Motor neuron (in vitro differentiated cells): ENCODE data around the gene LMCD1. TPM values are rescaled to one million over a fixed set of nuclear protein-coding genes. Genes with fewer than 3 reads are reported as not detected.

Source experiments
- ATAC-seq, 8 experiments: fragments of 200-7000 bp; cut with Tn5 transposase; replicated peaks in 6 of 8; 2 replicates each; pipeline ENCODE4 v1.8.0; 2021; ENCODE audit warnings: mild to moderate bottlenecking in 8 of 8, moderate library complexity in 8 of 8
- H3K27ac ChIP-seq, 2 donors: fragments of 250-450 bp; sonication (Bioruptor Pico); 2 replicates each; pipeline ENCODE4 v1.9.0; 2021; ENCODE audit warnings: antibody characterized with exemption in 2 of 2, mild to moderate bottlenecking in 2 of 2, moderate library complexity in 1 of 2
- H3K4me1 ChIP-seq, 2 donors: fragments of 250-450 bp; sonication (Bioruptor Pico); replicated peaks in 1 of 2; 2 replicates each; pipeline ENCODE4 v1.6.1; 2021; ENCODE audit warnings: antibody characterized with exemption in 2 of 2, mild to moderate bottlenecking in 2 of 2, moderate library complexity in 1 of 2
- H3K4me3 ChIP-seq, 5 donors: fragments of 250-450 bp; sonication (Bioruptor Pico); 2 replicates each; pipeline ENCODE4 v1.9.0; 2021; ENCODE audit warnings: antibody characterized with exemption in 5 of 5, mild to moderate bottlenecking in 5 of 5, moderate library complexity in 4 of 5
- WGBS, 10 experiments: fragments of 450-650 bp; shearing (Covaris generic); methylation state at CpG; one replicate each; pipeline ENCODE4 v1.0.0; 2022; 5-methylcytosine and 5-hydroxymethylcytosine counted together
- in situ Hi-C, 9 experiments: fragments of 400-800 bp; cut with MboI; loops; one replicate each; pipeline ENCODE4 v1.15.0; 2021; ENCODE audit warnings: low sequenced_read_pairs in 9 of 9, low pct_unique_long_range_greater_than_20kb in 2 of 9; ENCODE audit not compliant: unreplicated experiment in 9 of 9
- total RNA-seq, 8 experiments: library from RNA; unstranded; fragments of 300-600 nt; gene quantifications; 2 replicates each; pipeline versions ENCODE4 v1.2.3 to v1.2.4, GENCODE V29; 2022

Gene LMCD1
- total RNA-seq, 8 experiments from 2014 or later, result 1.8 to 57.1 (median 5.3) TPM

DNA sequence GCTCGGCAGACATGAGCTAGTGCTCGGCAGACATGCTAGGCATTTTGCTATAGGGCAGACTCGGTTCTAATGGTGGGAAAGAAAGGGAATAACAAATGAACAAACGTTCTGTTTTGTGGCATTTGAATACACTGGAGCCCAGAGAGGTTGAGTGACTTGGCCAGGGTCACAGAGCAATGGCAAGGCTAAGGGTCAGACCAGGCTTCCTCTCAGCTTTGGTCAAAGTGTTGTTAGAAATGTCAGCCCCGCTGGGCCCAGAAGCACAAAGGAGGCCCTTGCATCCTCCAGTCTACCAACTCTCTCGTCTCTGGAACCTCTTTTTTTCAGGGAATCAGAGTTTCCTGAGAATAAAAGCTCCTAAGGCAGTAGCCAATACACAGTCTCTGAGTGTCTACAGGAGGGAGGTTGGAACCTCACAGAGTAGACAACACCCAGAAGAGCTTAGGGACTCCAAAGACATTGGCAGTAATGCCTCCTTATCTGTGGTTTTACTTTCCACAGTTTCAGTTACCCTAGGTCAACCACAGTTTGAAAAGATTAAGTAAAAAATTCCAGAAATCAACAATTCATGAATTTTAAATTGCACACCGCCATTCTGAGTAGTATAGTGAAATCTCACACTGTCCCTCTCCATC is 95.7 kb downstream of the LMCD1 start:
- ATAC-seq, result peak in 2 of 8 experiments; percentile 44 to 49
- in situ Hi-C loops, result no loop called here
- WGBS, 10 experiments, result 33 to 100% (median 77%) methylated on average over 1 to 5 of the region's 7 CpGs; no CpG with 5 or more reads in 2 of the 10 experiments
- Histone ChIP-seq H3K4me1 (peaks cover 0 to 3% of the 10 kb centered on the region in 2 donors), H3K27ac (no peak overlapping the region), H3K4me3 (no peak overlapping the region)

DNA sequence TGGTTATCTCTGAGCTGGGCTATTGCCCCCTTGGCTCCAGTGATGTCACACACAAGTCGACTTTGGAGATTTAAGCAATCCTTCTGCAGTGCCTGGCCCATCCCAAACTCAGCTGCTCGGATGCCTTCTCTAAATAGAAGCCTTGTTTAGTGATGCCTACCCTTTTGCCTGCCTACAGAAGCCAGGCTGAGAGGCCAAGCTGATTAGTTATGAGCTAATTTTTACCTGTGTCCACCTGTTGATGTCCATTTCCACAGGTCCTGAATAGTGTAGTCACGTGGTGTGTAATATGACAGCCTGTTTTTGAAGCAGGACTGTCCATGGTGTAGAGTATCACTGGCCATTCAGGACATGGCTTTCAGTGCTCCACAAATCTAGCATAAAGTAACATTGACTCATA is 97.5 kb downstream of the LMCD1 start:
- in situ Hi-C loops, result no loop called here
- no peak for ATAC-seq
- Histone ChIP-seq H3K4me1 (no peaks in the 10 kb centered on the region), H3K27ac (no peak overlapping the region), H3K4me3 (no peak overlapping the region)
- 0 to 100% (median 65%) methylated on average over 1 to 3 of the region's 3 CpGs; no CpG with 5 or more reads in 4 of the 10 experiments for WGBS, 10 experiments

DNA sequence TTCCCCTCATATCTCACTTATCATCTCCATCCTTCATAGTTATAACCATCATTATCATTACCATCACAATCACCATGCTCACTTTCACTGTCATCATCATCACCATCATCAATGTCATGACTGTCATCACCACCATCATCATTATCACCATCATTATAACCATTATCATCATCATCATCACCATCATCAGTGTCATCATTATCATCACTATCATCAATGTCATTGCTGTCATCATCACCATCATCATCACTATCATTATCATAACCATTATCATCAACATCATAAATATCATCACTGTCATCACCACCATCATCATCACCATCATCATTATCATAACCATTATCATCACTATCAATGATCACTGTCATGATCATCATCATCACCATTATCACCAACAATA is 98.8 kb downstream of the LMCD1 start:
- Histone ChIP-seq H3K4me1 (no peaks in the 10 kb centered on the region), H3K4me3 (no peak overlapping the region), H3K27ac (no peak overlapping the region)
- in situ Hi-C loops, result loop anchor here in 5 of 9 experiments (25.0 kb wide), 2 partner anchors 163 to 288 kb away; no protein-coding TSS in a partner anchor
- no peak for ATAC-seq

DNA sequence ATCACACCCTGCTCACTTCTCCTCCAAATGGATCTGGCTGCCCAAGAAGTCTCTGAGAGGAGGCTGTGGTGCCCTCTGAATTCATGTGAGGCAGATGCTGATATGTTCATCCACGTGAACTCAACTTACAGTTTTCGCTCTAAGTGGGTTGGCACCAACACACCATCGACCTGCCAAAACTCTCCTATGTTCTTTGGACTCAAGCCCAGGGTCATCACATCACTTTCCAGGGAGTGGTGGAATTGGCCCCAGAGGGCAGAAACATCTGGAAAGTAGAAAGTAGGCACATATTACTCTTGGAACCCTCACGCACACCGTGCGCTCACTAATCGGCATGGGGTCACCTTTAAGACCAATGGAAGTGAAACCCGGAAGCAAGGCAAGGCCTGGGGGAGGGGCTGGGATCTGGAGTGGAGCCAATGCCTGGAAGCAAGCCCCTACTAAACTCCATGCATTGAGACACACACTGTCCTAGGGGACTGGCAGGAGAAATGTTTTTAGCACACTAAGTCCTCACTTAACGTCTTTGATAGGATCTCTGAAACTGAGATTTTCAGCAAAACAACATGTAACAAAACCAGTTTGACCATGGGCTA is 101.6 kb downstream of the LMCD1 start:
- Histone ChIP-seq H3K27ac (no peak overlapping the region), H3K4me1 (peaks cover 3 to 7% of the 10 kb centered on the region in 2 donors), H3K4me3 (no peak overlapping the region)
- 7 to 93% (median 83%) methylated on average over 1 to 6 of the region's 9 CpGs; no CpG with 5 or more reads in 1 of the 10 experiments for WGBS, 10 experiments
- in situ Hi-C loops, result loop anchor here in 5 of 9 experiments (25.0 kb wide), 2 partner anchors 166 to 291 kb away; no protein-coding TSS in a partner anchor
- ATAC-seq, result no peak

DNA sequence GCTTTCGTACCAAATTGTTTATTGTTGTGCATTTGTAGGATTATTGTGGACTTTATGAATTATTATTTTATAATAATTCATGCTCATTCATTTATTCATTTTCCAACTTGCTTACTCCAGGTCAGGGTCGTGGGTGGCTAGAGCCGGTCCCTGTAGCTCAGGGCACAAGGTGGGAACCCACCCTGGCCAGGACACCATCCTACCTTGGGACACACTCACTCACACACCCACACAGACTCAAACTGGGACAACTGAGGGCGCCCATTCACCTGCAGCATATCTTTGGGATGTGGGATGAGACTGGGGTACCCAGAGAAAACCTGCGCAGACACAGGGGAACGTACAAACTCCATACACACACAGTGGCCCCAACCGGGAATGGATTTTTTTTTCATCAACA is 102.4 kb downstream of the LMCD1 start:
- no peak overlapping the region for H3K4me3 ChIP-seq
- in situ Hi-C loops, result loop anchor here in 5 of 9 experiments (25.0 kb wide), 2 partner anchors 167 to 292 kb away; no protein-coding TSS in a partner anchor
- peaks cover 3 to 11% of the 10 kb centered on the region in 2 donors for H3K4me1 ChIP-seq
- ATAC-seq, result no peak
- 80 to 100% (median 93%) methylated on average over 1 to 7 of the region's 7 CpGs; no CpG with 5 or more reads in 1 of the 10 experiments for WGBS, 10 experiments
- no peak overlapping the region for H3K27ac ChIP-seq

DNA sequence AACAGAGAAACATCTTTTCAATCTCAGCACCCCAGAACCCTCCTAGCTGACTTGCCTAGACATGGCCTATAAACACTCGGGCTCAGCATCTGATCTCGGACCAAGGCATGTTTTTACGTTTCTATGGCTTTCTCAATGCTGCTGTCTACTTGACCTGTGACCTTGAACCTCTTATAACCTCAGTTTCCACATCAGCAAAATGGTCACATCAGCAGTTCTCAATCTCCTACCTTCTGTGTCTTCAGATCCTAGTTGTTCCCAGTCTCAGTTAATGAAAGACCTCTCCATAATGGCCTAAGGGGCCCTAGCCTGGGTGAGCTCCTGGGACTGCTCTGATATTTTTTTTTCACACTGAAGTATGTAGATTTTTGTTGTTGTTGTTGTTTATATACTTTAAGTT is 103.4 kb downstream of the LMCD1 start:
- Histone ChIP-seq H3K27ac (no peak overlapping the region), H3K4me3 (no peak overlapping the region), H3K4me1 (peaks cover 3 to 15% of the 10 kb centered on the region in 2 donors)
- ATAC-seq, result no peak
- WGBS, 10 experiments, result 77 to 100% (median 90%) methylated on average over 1 to 3 of the region's 3 CpGs; no CpG with 5 or more reads in 1 of the 10 experiments
- in situ Hi-C loops, result loop anchor here in 5 of 9 experiments (25.0 kb wide), 2 partner anchors 168 to 293 kb away; no protein-coding TSS in a partner anchor

DNA sequence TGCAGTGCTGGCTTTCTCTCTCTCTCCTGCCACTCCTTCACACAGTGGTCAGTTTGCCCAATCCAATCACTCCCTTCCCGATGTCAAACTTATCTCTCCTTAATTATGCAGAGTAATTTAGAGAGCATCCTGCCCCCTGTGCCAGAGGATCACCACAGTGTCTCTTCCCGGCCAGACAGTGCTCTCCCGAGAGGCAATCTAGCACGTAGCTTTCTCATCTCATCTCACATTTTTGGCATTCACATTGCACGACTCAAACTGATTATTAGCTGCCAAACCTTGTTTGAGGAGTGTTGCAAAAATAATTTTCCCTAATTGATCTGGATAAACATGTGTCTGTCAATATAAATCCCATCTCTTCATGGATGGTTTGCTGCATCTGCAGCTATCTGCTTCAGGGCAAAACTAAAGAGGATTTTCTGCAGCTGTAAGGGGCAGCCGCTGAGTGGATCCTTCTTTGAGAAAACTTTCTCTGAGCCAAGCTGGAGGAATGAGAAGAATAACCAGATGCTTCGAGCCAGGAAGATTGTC is 105.1 kb downstream of the LMCD1 start:
- Histone ChIP-seq H3K27ac (no peak overlapping the region), H3K4me1 (peaks cover 10 to 23% of the 10 kb centered on the region in 2 donors), H3K4me3 (no peak overlapping the region)
- no peak for ATAC-seq
- WGBS, 10 experiments, result 0 to 93% (median 77%) methylated on average over 1 to 6 of the region's 7 CpGs; no CpG with 5 or more reads in 3 of the 10 experiments
- in situ Hi-C loops, result loop anchor here in 5 of 9 experiments (25.0 kb wide), 2 partner anchors 169 to 294 kb away; no protein-coding TSS in a partner anchor

DNA sequence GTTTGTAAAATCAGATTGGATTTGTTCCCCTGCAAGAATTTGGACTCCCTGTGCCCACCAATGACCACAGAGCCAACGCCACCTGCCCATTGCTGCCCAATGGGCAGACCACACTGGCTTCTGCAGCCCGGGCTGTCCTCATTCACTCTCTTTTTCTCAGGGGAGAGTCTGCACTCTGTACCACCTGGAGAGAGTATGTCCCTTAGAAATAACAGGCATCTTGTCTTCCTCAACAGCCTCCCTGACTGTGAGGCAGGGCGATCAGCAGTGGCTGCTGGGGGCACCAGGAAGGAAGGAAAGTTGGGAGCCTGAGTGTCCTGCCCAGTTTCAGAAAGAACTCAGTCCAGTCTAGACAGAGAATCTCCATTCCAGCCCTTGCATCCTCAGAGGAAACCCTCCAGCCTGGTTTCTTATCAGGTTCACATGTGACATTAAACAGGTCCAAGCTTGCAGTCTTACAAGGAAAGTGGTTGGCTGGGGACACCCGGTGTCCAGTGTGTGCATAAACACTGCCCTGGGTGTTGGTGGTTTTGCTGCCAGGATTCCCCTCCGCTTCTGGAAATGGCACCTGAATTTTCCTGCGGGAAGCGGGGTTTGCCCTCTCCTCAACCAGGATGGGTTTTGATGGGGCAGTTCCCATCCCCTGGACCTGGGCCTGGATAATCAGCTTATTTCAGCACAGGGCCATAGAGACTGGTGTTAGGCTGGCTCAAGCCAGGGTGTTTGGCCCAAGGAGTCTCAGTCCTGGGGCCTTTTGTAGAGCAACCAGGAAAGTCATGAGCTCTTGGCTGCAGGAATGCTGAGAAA is 105.8 kb downstream of the LMCD1 start:
- in situ Hi-C loops, result loop anchor here in 5 of 9 experiments (25.0 kb wide), 2 partner anchors 170 to 295 kb away; no protein-coding TSS in a partner anchor
- Histone ChIP-seq H3K4me3 (no peak overlapping the region), H3K27ac (no peak overlapping the region), H3K4me1 (peaks cover 10 to 26% of the 10 kb centered on the region in 2 donors)
- ATAC-seq, result peak; percentile 69 to 98 (median 90)
- 28 to 89% (median 72%) methylated on average over 1 to 7 of the region's 7 CpGs; no CpG with 5 or more reads in 4 of the 10 experiments for WGBS, 10 experiments

DNA sequence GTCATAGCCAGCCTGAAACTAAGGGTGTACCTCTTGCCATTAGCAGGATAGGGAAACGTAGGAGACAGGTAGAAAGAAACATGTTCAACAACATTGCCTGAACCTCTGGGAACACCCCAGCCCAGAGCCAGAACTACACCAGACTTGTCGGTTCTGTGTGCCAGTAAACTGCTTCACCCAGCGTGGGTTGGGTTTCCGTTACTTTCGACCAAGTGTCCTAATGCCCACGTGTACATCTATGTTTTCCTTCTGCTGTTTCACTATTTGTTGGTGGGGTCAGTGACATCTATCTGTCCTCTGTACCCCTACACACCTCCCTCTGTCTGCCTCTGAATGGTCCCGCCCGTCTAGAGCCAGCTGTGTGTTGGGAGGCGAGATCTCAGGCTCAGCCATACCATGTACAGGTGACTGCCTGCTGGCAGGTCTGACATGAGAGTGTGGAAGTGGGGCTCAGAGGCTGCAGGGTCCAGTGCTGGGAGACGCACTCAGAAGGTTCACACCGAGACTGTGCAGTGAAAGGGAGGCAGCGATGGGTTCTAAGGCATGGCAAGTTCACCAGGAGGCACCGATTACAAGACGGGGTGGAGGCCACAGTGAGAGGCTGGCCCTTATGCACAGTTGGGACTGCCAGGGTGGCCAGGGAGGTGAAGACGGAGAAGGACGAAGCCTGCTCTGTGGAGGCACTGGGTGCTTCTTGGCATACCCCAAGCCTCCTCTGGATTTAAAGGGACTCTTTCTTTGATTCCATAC is 106.6 kb downstream of the LMCD1 start:
- Histone ChIP-seq H3K27ac (no peak overlapping the region), H3K4me3 (no peak overlapping the region), H3K4me1 (peaks cover 10 to 26% of the 10 kb centered on the region in 2 donors)
- ATAC-seq, result no peak
- in situ Hi-C loops, result loop anchor here in 5 of 9 experiments (25.0 kb wide), 2 partner anchors 171 to 296 kb away; no protein-coding TSS in a partner anchor
- WGBS, 10 experiments, result 46 to 100% (median 85%) methylated on average over 1 to 13 of the region's 16 CpGs; no CpG with 5 or more reads in 4 of the 10 experiments

DNA sequence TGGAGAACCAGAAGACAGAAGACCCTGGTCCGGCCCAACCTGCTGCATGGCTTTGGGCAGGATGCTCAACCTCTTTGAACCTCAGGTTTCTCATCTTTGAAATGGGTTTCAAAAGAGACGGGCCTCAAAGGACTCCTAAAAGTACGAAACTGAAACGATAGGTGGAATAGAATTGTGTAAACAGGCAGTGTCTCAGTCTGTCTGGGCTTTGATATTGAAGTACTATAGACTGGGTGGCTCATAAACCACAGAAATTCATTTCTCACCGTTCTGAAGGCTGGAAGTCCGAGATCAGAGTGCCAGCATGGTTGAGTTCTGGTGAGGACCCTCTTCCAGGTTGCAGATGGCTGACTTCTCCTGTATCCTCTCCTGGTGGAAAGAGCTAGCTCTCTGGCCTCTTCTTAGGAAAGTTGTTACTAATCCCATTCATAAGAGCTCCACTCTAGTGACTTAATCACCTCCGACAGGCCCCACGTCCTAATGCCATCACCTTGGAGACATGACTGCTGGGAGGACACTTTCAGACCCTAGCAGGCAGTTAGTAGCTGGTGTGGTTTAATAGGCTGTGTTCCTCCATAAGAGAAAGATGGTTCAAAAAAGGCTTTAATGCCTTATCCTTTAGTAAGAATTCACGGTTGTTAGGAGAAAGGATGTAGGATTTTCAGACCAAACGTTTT is 107.3 kb downstream of the LMCD1 start:
- Histone ChIP-seq H3K4me1 (peaks cover 10 to 26% of the 10 kb centered on the region in 2 donors), H3K4me3 (no peak overlapping the region), H3K27ac (no peak overlapping the region)
- WGBS, 10 experiments, result 29 to 94% (median 75%) methylated on average over 2 to 8 of the region's 10 CpGs
- ATAC-seq, result peak in 2 of 8 experiments; percentile 29 to 71
- in situ Hi-C loops, result loop anchor here in 5 of 9 experiments (25.0 kb wide), 2 partner anchors 172 to 297 kb away; no protein-coding TSS in a partner anchor

DNA sequence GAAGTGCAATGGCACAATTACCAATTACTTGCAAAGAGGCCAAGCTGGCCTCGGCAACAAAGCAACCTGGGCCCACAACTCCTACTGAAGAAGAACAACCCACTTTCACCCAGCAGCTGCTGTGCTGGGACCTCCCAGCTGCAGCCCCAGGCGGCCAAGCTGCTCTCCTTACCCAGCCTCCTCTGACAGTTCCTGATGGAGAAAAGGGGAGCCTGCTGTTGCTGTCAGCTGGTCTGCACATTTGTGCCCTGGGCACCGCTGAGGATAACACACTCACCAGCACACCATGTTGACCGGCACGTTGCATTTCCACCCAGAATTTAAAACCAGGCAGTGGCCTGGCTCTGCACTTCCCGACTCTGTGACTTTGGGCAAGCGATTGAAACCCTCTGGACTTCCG is 109.3 kb downstream of the LMCD1 start:
- ATAC-seq, result peak in 1 of 8 experiments; percentile 43
- in situ Hi-C loops, result loop anchor here in 5 of 9 experiments (25.0 kb wide), 2 partner anchors 174 to 299 kb away; no protein-coding TSS in a partner anchor
- Histone ChIP-seq H3K4me3 (no peak overlapping the region), H3K27ac (no peak overlapping the region), H3K4me1 (peaks cover 10 to 26% of the 10 kb centered on the region in 2 donors)
- 0 to 100% (median 92%) methylated on average over 1 to 4 of the region's 8 CpGs; no CpG with 5 or more reads in 5 of the 10 experiments for WGBS, 10 experiments
